ENCODE results near the gene PTPN7.
"Not testable (repeated sequence)": the region's sequence is repeated elsewhere in the genome, so short reads cannot be mapped to it uniquely, and the experiment has no call there.

GRCh38 chr1:202111589-202111988 is 48.8 kb downstream of the PTPN7 start:
- TF ChIP-seq CTCF (IDR thresholded peaks at IDR 0.05); ZFX (IDR thresholded peaks at IDR 0.05; ENCODE audit: borderline replicate concordance): not testable (repeated sequence)

Data from 22Rv1 (cell line).